Natural killer cell (primary cell): ENCODE measurements around the gene FMN1. TPM values are rescaled to one million over a fixed set of nuclear protein-coding genes. Genes with fewer than 3 reads are reported as not detected.

Source experiments
- ATAC-seq, 3 donors: fragments of 150-1000 bp in 2 of 3; fragments of 200-7000 bp in 1 of 3; cut with Tn5 transposase; 1 replicate in 1 of 3; 2 replicates in 2 of 3; pipeline ENCODE4 v1.10.0; 2021; ENCODE audit warnings: mild to moderate bottlenecking in 2 of 3, moderate library complexity in 2 of 3
- DNase-seq, 2 donors: peaks; one replicate each; pipeline versions ENCODE4 v3.0.0 to v3.0.0-alpha.2; 2013 to 2021; ENCODE audit warnings: mixed read lengths in 1 of 2
- H3K27ac ChIP-seq: one replicate; pipeline ENCODE4 v1.5.1; 2013; ENCODE audit warnings: mild to moderate bottlenecking, low read length
- H3K27me3 ChIP-seq: one replicate; pipeline ENCODE4 v1.6.1; 2013; ENCODE audit warnings: low read length; ENCODE audit not compliant: control insufficient read depth, insufficient read depth
- H3K36me3 ChIP-seq: one replicate; pipeline ENCODE4 v1.6.1; 2013; ENCODE audit warnings: low read length; ENCODE audit not compliant: control insufficient read depth, insufficient read depth
- H3K4me1 ChIP-seq: one replicate; pipeline ENCODE4 v1.6.1; 2013; ENCODE audit warnings: low read length; ENCODE audit not compliant: control insufficient read depth, insufficient read depth
- H3K4me3 ChIP-seq: one replicate; pipeline ENCODE4 v1.5.1; 2013; ENCODE audit warnings: low read length
- H3K9me3 ChIP-seq: one replicate; pipeline ENCODE4 v1.6.1; 2013; ENCODE audit warnings: low read length; ENCODE audit not compliant: control insufficient read depth, insufficient read depth
- H3K27ac Mint-ChIP-seq, 2 donors: one replicate each; pipeline ENCODE4 v1.8.0; 2022; ENCODE audit warnings: mild to moderate bottlenecking in 2 of 2, mixed read lengths in 2 of 2, moderate library complexity in 1 of 2
- H3K27me3 Mint-ChIP-seq, 2 donors: one replicate each; pipeline ENCODE4 v1.8.0; 2022; ENCODE audit warnings: low read depth in 2 of 2, mixed read lengths in 2 of 2
- H3K36me3 Mint-ChIP-seq: one replicate; pipeline ENCODE4 v1.8.0; 2022; ENCODE audit warnings: mixed read lengths
- H3K4me1 Mint-ChIP-seq, 2 donors: one replicate each; pipeline ENCODE4 v1.8.0; 2022; ENCODE audit warnings: mixed read lengths in 2 of 2
- H3K4me3 Mint-ChIP-seq: one replicate; pipeline ENCODE4 v1.8.0; 2022; ENCODE audit warnings: mild to moderate bottlenecking, moderate library complexity, mixed read lengths
- H3K9me3 Mint-ChIP-seq, 2 donors: one replicate each; pipeline ENCODE4 v1.8.0; 2022; ENCODE audit warnings: mixed read lengths in 2 of 2
- CTCF ChIP-seq: fragments of 200-600 bp; IDR thresholded peaks from one replicate; pipeline ENCODE4 v1.8.0; 2022; ENCODE audit warnings: antibody characterized with exemption
- WGBS: methylation state at CpG from one replicate; pipeline ENCODE4 v1.1.7; 2013; ENCODE audit warnings: missing lambda C conversion rate; ENCODE audit not compliant: insufficient coverage; 5-methylcytosine and 5-hydroxymethylcytosine counted together
- intact Hi-C: fragments of 100-400 bp; cut with micrococcal nuclease; formaldehyde crosslinking; loops from one replicate; pipeline ENCODE4 v1.14.2; 2022
- total RNA-seq, 4 donors: library from RNA; stranded (reverse); fragments of 120-200 nt in 1 of 4; gene quantifications; one replicate each; pipeline versions ENCODE4 v1.2.3 to v1.2.4, GENCODE V29; 2013 to 2022

FMN1 gene
- total RNA-seq, 3 donors from 2014 or later (not counting 1 experiment from before 2014, with no cell fraction given), result 2.0 to 19.2 (median 2.2) TPM

- no peaks in the 10 kb centered on the region for H3K36me3 ChIP-seq
- Mint-ChIP-seq H3K4me1 (no peaks in the 10 kb centered on the region), H3K9me3 (no peaks in the 10 kb centered on the region), H3K36me3 (no peaks in the 10 kb centered on the region), H3K27me3 (peaks cover 0 to 8% of the 10 kb centered on the region in 2 donors), H3K27ac (no peak overlapping the region), H3K4me3 (no peak overlapping the region)
- no peak overlapping the region for H3K4me3 ChIP-seq
- H3K27ac ChIP-seq, result no peak overlapping the region
- no peaks in the 10 kb centered on the region for H3K9me3 ChIP-seq
- DNase-seq, result no peak
- TF ChIP-seq CTCF, result no peak
- no peaks in the 10 kb centered on the region for H3K27me3 ChIP-seq
- WGBS, result 69% methylated on average over 2 of the region's 2 CpGs
- ATAC-seq, result no peak
- H3K4me1 ChIP-seq, result no peaks in the 10 kb centered on the region
- intact Hi-C loops, result no loop called here
Measured at GRCh38 chr15:33026614-33027013, 167.9 kb downstream of the FMN1 start.

GRCh38 chr15:33022629-33023028 lies 171.9 kb downstream of the FMN1 start:
- Mint-ChIP-seq H3K9me3 (no peaks in the 10 kb centered on the region), H3K4me1 (no peaks in the 10 kb centered on the region), H3K27ac (no peak overlapping the region), H3K27me3 (peaks cover 0 to 4% of the 10 kb centered on the region in 2 donors), H3K4me3 (no peak overlapping the region), H3K36me3 (no peaks in the 10 kb centered on the region)
- Histone ChIP-seq H3K27ac (no peak overlapping the region), H3K4me1 (no peaks in the 10 kb centered on the region), H3K9me3 (no peaks in the 10 kb centered on the region), H3K36me3 (no peaks in the 10 kb centered on the region), H3K27me3 (no peaks in the 10 kb centered on the region), H3K4me3 (no peak overlapping the region)
- ATAC-seq (no peak), DNase-seq (no peak)
- WGBS, result 21% methylated on average over 1 of the region's 2 CpGs
- TF ChIP-seq CTCF, result no peak
- intact Hi-C loops, result loop anchor here (5.0 kb wide), 1 partner anchor 110 kb away; no protein-coding TSS in a partner anchor

GRCh38 chr15:33021806-33022389 lies 172.6 kb downstream of the FMN1 start:
- H3K9me3 ChIP-seq, result no peaks in the 10 kb centered on the region
- H3K27ac Mint-ChIP-seq, result no peak overlapping the region
- peak in 1 of 2 donors; percentile 34 for DNase-seq

More at GRCh38 chr15:33021806-33022389, 172.6 kb downstream of the FMN1 start:
- Mint-ChIP-seq H3K4me3 (no peak overlapping the region), H3K9me3 (no peaks in the 10 kb centered on the region), H3K27me3 (peaks cover 0 to 4% of the 10 kb centered on the region in 2 donors), H3K4me1 (no peaks in the 10 kb centered on the region), H3K36me3 (no peaks in the 10 kb centered on the region)
- WGBS, result 53% methylated on average over 2 of the region's 4 CpGs
- H3K27ac ChIP-seq, result no peak overlapping the region
- no peaks in the 10 kb centered on the region for H3K4me1 ChIP-seq
- ATAC-seq, result no peak
- no peaks in the 10 kb centered on the region for H3K36me3 ChIP-seq
- TF ChIP-seq CTCF, result peak; percentile 54
- H3K4me3 ChIP-seq, result no peak overlapping the region
- intact Hi-C loops, result loop anchor here (5.0 kb wide), 1 partner anchor 110 kb away; no protein-coding TSS in a partner anchor
- H3K27me3 ChIP-seq, result no peaks in the 10 kb centered on the region
